ENCODE results near the gene ACTRT2. TPM values are rescaled to one million over a fixed set of nuclear protein-coding genes. Genes with fewer than 3 reads are reported as not detected.

The ACTRT2 gene
- total and polyA plus RNA-seq, 2 donors (not counting 1 experiment from before 2014, with no cell fraction given), result not detected

GRCh38 chr1:3033040-3033789 is 11.9 kb downstream of the ACTRT2 start:
- TF ChIP-seq EZH2 (IDR thresholded peaks at IDR 0.05; ENCODE audit: borderline replicate concordance, insufficient read depth, low read depth, low read length, poor library complexity, severe bottlenecking) (no peak), CTCF (IDR thresholded peaks at IDR 0.05) (no peak)
- Histone ChIP-seq H3K36me3 (replicated peaks in 1 of 2; ENCODE audit: control extremely low read depth in 1 of 2, control insufficient read depth in 1 of 2, extremely low read depth in 1 of 2, insufficient read depth in 2 of 2, low read length in 1 of 2) (no peaks in the 10 kb centered on the region), H3K27me3 (replicated peaks in 1 of 4; ENCODE audit: control extremely low read depth in 1 of 4, control insufficient read depth in 3 of 4, insufficient read depth in 4 of 4, low read length in 3 of 4) (peaks cover 0 to 10% (median 0%) of the 10 kb centered on the region in 4 experiments), H2AFZ (ENCODE audit: insufficient read depth, low read depth, low read length, poor library complexity, severe bottlenecking) (no peak overlapping the region), H3K27ac (ENCODE audit: low read length in 2 of 2) (no peak overlapping the region), H3K9me3 (ENCODE audit: control extremely low read depth in 1 of 3, control insufficient read depth in 2 of 3, insufficient read depth in 1 of 3, low read length in 2 of 3) (no peaks in the 10 kb centered on the region), H3K79me2 (ENCODE audit: control insufficient read depth, insufficient read depth, low read length) (no peaks in the 10 kb centered on the region), H3K4me3 (ENCODE audit: control extremely low read depth in 1 of 5, extremely low read depth in 1 of 5, insufficient read depth in 1 of 5, low read depth in 2 of 5, low read length in 4 of 5) (no peak overlapping the region), H3K9ac (ENCODE audit: low read length) (no peak overlapping the region), H3K4me1 (ENCODE audit: control insufficient read depth in 2 of 2, insufficient read depth in 2 of 2, low read length in 2 of 2) (no peaks in the 10 kb centered on the region), H3K4me2 (replicated peaks; ENCODE audit: low read depth, low read length, poor library complexity, severe bottlenecking) (no peak overlapping the region), H4K20me1 (ENCODE audit: control insufficient read depth, insufficient read depth, low read length, poor library complexity, severe bottlenecking) (no peaks in the 10 kb centered on the region)
- Mint-ChIP-seq H3K27me3 (peaks cover 3% of the 10 kb centered on the region), H3K27ac (no peak overlapping the region), H3K9me3 (ENCODE audit: insufficient read depth) (no peaks in the 10 kb centered on the region), H3K4me1 (no peaks in the 10 kb centered on the region), H3K4me3 (no peak overlapping the region)
- ATAC-seq (ENCODE audit: low read depth) (no peak), DNase-seq (no peak)
- CTCF ChIA-PET, result no interaction called here
- intact Hi-C loops (cut with micrococcal nuclease), result no loop called here
- 88% methylated on average over 13 of the region's 25 CpGs for WGBS (ENCODE audit: insufficient coverage)
- POLR2A ChIA-PET, result no interaction called here

- no peak for DNase-seq
- CTCF ChIA-PET, result no interaction called here
- H3K27ac Mint-ChIP-seq, result no peak overlapping the region
Measured at GRCh38 chr1:3033790-3034090, 12.5 kb downstream of the ACTRT2 start.

More at GRCh38 chr1:3033790-3034090, 12.5 kb downstream of the ACTRT2 start:
- Histone ChIP-seq H3K79me2 (ENCODE audit: control insufficient read depth, insufficient read depth, low read length) (no peaks in the 10 kb centered on the region), H3K4me2 (replicated peaks; ENCODE audit: low read depth, low read length, poor library complexity, severe bottlenecking) (no peak overlapping the region), H3K9ac (ENCODE audit: low read length) (no peak overlapping the region), H3K27ac (ENCODE audit: low read length in 2 of 2) (no peak overlapping the region), H3K9me3 (ENCODE audit: control extremely low read depth in 1 of 3, control insufficient read depth in 2 of 3, insufficient read depth in 1 of 3, low read length in 2 of 3) (no peaks in the 10 kb centered on the region), H3K4me3 (ENCODE audit: control extremely low read depth in 1 of 5, extremely low read depth in 1 of 5, insufficient read depth in 1 of 5, low read depth in 2 of 5, low read length in 4 of 5) (no peak overlapping the region), H3K36me3 (replicated peaks in 1 of 2; ENCODE audit: control extremely low read depth in 1 of 2, control insufficient read depth in 1 of 2, extremely low read depth in 1 of 2, insufficient read depth in 2 of 2, low read length in 1 of 2) (no peaks in the 10 kb centered on the region), H4K20me1 (ENCODE audit: control insufficient read depth, insufficient read depth, low read length, poor library complexity, severe bottlenecking) (no peaks in the 10 kb centered on the region), H2AFZ (ENCODE audit: insufficient read depth, low read depth, low read length, poor library complexity, severe bottlenecking) (no peak overlapping the region), H3K4me1 (ENCODE audit: control insufficient read depth in 2 of 2, insufficient read depth in 2 of 2, low read length in 2 of 2) (no peaks in the 10 kb centered on the region), H3K27me3 (replicated peaks in 1 of 4; ENCODE audit: control extremely low read depth in 1 of 4, control insufficient read depth in 3 of 4, insufficient read depth in 4 of 4, low read length in 3 of 4) (peaks cover 0 to 5% (median 0%) of the 10 kb centered on the region in 4 experiments)
- intact Hi-C loops (cut with micrococcal nuclease), result no loop called here
- Mint-ChIP-seq H3K4me3 (no peak overlapping the region), H3K9me3 (ENCODE audit: insufficient read depth) (no peaks in the 10 kb centered on the region), H3K27me3 (peaks cover 3% of the 10 kb centered on the region), H3K4me1 (no peaks in the 10 kb centered on the region)
- POLR2A ChIA-PET, result no interaction called here
- TF ChIP-seq EZH2 (IDR thresholded peaks at IDR 0.05; ENCODE audit: borderline replicate concordance, insufficient read depth, low read depth, low read length, poor library complexity, severe bottlenecking), result no peak
- TF ChIP-seq CTCF (IDR thresholded peaks at IDR 0.05), result no peak
- ATAC-seq (ENCODE audit: low read depth), result no peak
- 92% methylated on average over 4 of the region's 4 CpGs for WGBS (ENCODE audit: insufficient coverage)
